ENCODE results near the gene ZFP91. TPM values are rescaled to one million over a fixed set of nuclear protein-coding genes. Genes with fewer than 3 reads are reported as not detected.

Gene ZFP91
- total RNA-seq, 4 donors from 2014 or later: 45.7 to 77.1 (median 55.5) TPM

GRCh38 chr11:58592760-58593472 lies 14.1 kb downstream of the ZFP91 start:
- TF ChIP-seq, protein P1, sequence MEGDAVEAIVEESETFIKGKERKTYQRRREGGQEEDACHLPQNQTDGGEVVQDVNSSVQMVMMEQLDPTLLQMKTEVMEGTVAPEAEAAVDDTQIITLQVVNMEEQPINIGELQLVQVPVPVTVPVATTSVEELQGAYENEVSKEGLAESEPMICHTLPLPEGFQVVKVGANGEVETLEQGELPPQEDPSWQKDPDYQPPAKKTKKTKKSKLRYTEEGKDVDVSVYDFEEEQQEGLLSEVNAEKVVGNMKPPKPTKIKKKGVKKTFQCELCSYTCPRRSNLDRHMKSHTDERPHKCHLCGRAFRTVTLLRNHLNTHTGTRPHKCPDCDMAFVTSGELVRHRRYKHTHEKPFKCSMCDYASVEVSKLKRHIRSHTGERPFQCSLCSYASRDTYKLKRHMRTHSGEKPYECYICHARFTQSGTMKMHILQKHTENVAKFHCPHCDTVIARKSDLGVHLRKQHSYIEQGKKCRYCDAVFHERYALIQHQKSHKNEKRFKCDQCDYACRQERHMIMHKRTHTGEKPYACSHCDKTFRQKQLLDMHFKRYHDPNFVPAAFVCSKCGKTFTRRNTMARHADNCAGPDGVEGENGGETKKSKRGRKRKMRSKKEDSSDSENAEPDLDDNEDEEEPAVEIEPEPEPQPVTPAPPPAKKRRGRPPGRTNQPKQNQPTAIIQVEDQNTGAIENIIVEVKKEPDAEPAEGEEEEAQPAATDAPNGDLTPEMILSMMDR (IDR thresholded peaks at IDR 0.05; ENCODE audit: low read depth): no peak

DNA sequence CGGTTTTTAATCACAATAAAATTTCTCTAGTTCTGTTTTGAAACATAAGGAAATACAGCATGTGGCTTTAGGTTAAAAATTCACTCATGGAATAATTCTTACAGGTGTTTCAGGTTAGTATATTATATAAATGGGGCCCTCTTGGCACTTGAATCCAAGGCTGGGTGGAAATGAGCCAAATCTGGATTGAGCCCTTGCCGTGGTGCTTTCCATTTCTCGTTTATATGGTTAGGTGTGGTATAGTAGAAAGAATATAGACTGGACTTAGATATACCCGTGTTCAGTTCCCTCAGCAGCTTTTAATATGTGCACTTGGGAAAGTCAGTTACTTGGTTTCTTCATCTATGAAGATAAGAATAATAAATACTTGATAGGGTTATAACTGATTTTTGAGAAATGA lies 16.0 kb downstream of the ZFP91 start:
- TF ChIP-seq, protein P1 (IDR thresholded peaks at IDR 0.05; ENCODE audit: low read depth): no peak

DNA sequence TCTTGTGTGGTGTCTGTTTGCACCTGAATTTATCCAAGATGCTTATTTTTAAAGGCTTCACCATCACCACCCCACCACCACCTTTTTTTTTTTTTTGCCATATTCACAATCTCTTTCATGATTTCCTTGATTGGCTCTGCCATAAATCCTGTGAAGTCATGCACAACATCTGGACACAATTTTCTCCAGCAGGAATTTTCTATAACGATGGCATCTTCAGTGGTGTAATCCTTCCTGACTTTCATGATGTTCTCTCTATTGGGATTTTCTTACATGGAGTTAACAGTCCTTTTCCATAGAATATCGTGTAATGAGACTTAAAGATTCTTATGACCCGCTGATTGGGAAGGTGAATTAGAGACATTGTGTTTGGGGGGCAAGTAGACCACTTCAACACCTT lies 17.8 kb downstream of the ZFP91 start:
- TF ChIP-seq, protein P1 (IDR thresholded peaks at IDR 0.05; ENCODE audit: low read depth): no peak

DNA sequence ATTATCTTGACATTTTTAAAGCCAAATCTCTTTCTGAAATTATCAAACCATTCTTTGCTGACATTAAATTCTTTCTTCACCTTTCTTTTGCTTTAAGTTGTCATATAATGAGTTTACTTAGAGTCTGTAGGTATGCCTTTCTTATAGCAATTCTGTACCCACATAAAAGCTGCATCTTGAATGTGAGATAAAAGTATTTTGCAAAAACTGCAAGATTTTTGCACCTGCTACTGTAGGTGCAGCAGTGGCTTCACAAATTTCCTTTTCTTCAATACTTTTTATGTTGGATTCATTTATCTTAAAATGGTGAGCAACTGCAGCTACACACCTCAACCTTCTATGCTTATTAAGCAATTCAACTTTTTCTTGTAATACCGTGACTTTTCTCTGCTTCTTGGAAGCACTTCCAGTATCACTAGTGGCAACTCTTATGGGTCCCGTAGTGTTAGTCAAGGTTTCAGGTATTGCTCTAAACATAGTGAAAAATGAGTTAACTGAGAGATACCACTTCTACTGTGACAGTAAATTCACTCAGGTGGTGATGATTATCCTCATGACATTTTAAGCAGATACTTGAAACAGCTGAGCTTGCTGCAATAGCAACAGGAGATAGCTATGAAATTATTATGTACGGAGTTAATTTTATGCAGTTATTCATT lies 18.8 kb downstream of the ZFP91 start:
- TF ChIP-seq, protein P1 (IDR thresholded peaks at IDR 0.05; ENCODE audit: low read depth): no peak

- TF ChIP-seq, protein P1 (IDR thresholded peaks at IDR 0.05; ENCODE audit: low read depth): no peak
Observed at GRCh38 chr11:58600510-58600909, 21.6 kb downstream of the ZFP91 start.

DNA sequence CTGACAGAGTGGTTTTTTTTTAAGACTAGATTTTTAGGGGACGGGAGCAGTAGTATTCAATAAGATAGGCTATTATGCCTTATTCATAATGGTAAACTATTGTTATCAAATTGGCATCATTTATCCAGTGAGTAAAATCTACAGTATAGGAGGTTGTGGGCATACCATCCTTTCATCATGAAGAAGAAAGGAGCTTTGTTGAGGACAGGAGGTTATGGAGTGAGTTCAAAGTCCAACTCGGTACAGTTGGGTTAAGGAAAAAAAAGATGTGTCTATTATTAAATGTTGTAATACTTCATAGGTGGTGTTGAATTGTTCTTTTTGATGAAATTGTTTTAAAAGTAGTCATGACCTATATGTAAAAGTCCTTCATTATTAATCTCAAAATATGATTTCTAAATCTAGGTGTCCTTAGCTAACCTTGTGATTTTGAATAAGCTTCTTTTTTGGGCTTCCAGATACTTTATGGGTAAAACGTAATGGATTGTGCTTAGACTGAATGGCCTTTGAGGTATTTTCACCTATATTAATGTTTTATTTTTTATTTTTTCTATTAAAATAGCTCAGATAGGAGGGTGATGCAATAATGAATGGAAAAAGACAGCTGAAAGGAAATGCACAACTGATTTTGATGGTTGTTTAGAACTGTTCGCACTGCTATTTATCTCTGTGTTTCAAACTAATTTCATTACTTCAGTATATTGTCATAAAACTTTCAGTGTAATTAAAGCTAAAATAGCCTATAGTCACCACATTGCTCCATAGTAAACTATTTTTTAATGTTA lies 28.3 kb downstream of the ZFP91 start:
- TF ChIP-seq, protein P1 (IDR thresholded peaks at IDR 0.05; ENCODE audit: low read depth): no peak

GRCh38 chr11:58608331-58608730 lies 29.5 kb downstream of the ZFP91 start:
- TF ChIP-seq, protein P1 (IDR thresholded peaks at IDR 0.05; ENCODE audit: low read depth): no peak

Data from subcutaneous adipose tissue (tissue), 4 donors.